H9 (cell line): ENCODE results near the gene RBPJL. TPM values are rescaled to one million over a fixed set of nuclear protein-coding genes. Genes with fewer than 3 reads are reported as not detected.

ENCODE experiments used
- DNase-seq: peaks from one replicate; pipeline ENCODE4 v3.0.0-alpha.2; 2017
- H2AFZ ChIP-seq: one replicate; pipeline ENCODE4 v1.6.1; 2013; ENCODE audit warnings: mild to moderate bottlenecking, low read length, control low read depth, moderate library complexity
- H2AK5ac ChIP-seq: 2 replicates; pipeline ENCODE4 v1.6.1; 2013; ENCODE audit warnings: low read length, control low read depth, mixed read lengths; ENCODE audit not compliant: insufficient read length
- H2BK120ac ChIP-seq: one replicate; pipeline ENCODE4 v1.6.1; 2013; ENCODE audit warnings: low read depth, mild to moderate bottlenecking, low read length, control low read depth, inconsistent platforms; ENCODE audit not compliant: poor library complexity, severe bottlenecking
- H2BK12ac ChIP-seq: 2 replicates; pipeline ENCODE4 v1.6.1; 2013; ENCODE audit warnings: low read length, control low read depth, mixed read lengths, low read depth; ENCODE audit not compliant: insufficient read length
- H2BK15ac ChIP-seq: 2 replicates; pipeline ENCODE4 v1.6.1; 2013; ENCODE audit warnings: low read depth, low read length, control low read depth
- H2BK20ac ChIP-seq: one replicate; pipeline ENCODE4 v1.6.1; 2013; ENCODE audit warnings: low read depth, mild to moderate bottlenecking, low read length, control low read depth, inconsistent platforms; ENCODE audit not compliant: poor library complexity, severe bottlenecking
- H2BK5ac ChIP-seq: 2 replicates; pipeline ENCODE4 v1.6.1; 2013; ENCODE audit warnings: low read length, control low read depth, mixed read lengths; ENCODE audit not compliant: insufficient read length
- H3K14ac ChIP-seq: 2 replicates; pipeline ENCODE4 v1.6.1; 2013; ENCODE audit warnings: low read length, control low read depth; ENCODE audit not compliant: insufficient read depth
- H3K18ac ChIP-seq: 2 replicates; pipeline ENCODE4 v1.6.1; 2013; ENCODE audit warnings: low read depth, mild to moderate bottlenecking, mixed read lengths, low read length, control low read depth; ENCODE audit not compliant: insufficient read length
- H3K23ac ChIP-seq: 2 replicates; pipeline ENCODE4 v1.6.1; 2013; ENCODE audit warnings: low read length, control low read depth, mixed read lengths, low read depth; ENCODE audit not compliant: insufficient read length
- H3K23me2 ChIP-seq: 2 replicates; pipeline ENCODE4 v1.6.1; 2013; ENCODE audit warnings: low read depth, mild to moderate bottlenecking, mixed read lengths, low read length, control low read depth; ENCODE audit not compliant: insufficient read length, poor library complexity, severe bottlenecking
- H3K27ac ChIP-seq: 2 replicates; pipeline ENCODE4 v1.5.1; 2013; ENCODE audit warnings: low read length, control low read depth, mixed read lengths, low read depth; ENCODE audit not compliant: insufficient read length
- H3K27me3 ChIP-seq: 2 replicates; pipeline ENCODE4 v1.6.1; 2013; ENCODE audit warnings: low read length, control low read depth, inconsistent platforms; ENCODE audit not compliant: insufficient read depth
- H3K4ac ChIP-seq: 2 replicates; pipeline ENCODE4 v1.6.1; 2013; ENCODE audit warnings: low read depth, mild to moderate bottlenecking, control low read depth, inconsistent platforms, low read length, moderate library complexity
- H3K4me1 ChIP-seq: 2 replicates; pipeline ENCODE4 v1.6.1; 2013; ENCODE audit warnings: low read length, control low read depth, inconsistent platforms; ENCODE audit not compliant: insufficient read depth
- H3K4me2 ChIP-seq: 2 replicates; pipeline ENCODE4 v1.6.1; 2013; ENCODE audit warnings: low read length, control low read depth, mixed read lengths; ENCODE audit not compliant: insufficient read length, insufficient read depth
- H3K56ac ChIP-seq: 2 replicates; pipeline ENCODE4 v1.6.1; 2013; ENCODE audit warnings: low read depth, mild to moderate bottlenecking, mixed read lengths, low read length, control low read depth; ENCODE audit not compliant: insufficient read length
- H3K79me1 ChIP-seq: 2 replicates; pipeline ENCODE4 v1.6.1; 2013; ENCODE audit warnings: low read depth, mild to moderate bottlenecking, moderate library complexity, low read length, control low read depth, inconsistent platforms; ENCODE audit not compliant: insufficient read depth, poor library complexity, severe bottlenecking
- H3K79me2 ChIP-seq: 2 replicates; pipeline ENCODE4 v1.6.1; 2013; ENCODE audit warnings: low read length, control low read depth, inconsistent platforms; ENCODE audit not compliant: insufficient read depth
- H3K9ac ChIP-seq: 2 replicates; pipeline ENCODE4 v1.6.1; 2013; ENCODE audit warnings: low read length, control low read depth, mixed read lengths; ENCODE audit not compliant: insufficient read length; ENCODE audit errors: extremely low read depth
- H3K9me3 ChIP-seq: one replicate; pipeline ENCODE4 v1.6.1; 2013; ENCODE audit warnings: low read depth, low read length, inconsistent platforms; ENCODE audit not compliant: control insufficient read depth
- H3T11ph ChIP-seq: one replicate; pipeline ENCODE4 v1.6.1; 2013; ENCODE audit warnings: mild to moderate bottlenecking, low read length, control low read depth, inconsistent platforms
- H4K20me1 ChIP-seq: one replicate; pipeline ENCODE4 v1.6.1; 2013; ENCODE audit not compliant: control insufficient read depth, insufficient read length, insufficient read depth
- H4K5ac ChIP-seq: 2 replicates; pipeline ENCODE4 v1.6.1; 2013; ENCODE audit warnings: low read depth, mild to moderate bottlenecking, mixed read lengths, low read length, control low read depth; ENCODE audit not compliant: insufficient read length
- H4K8ac ChIP-seq: replicated peaks from 2 replicates; pipeline ENCODE4 v1.6.1; 2013; ENCODE audit warnings: low read length, control low read depth, mixed read lengths, low read depth; ENCODE audit not compliant: insufficient read length
- H4K91ac ChIP-seq: 2 replicates; pipeline ENCODE4 v1.6.1; 2013; ENCODE audit warnings: low read depth, mild to moderate bottlenecking, moderate library complexity, mixed read lengths, low read length, control low read depth; ENCODE audit not compliant: insufficient read length
- H3K27ac Mint-ChIP-seq, 3 experiments: 2 replicates in 2 of 3; 3 replicates in 1 of 3; pipeline ENCODE4 v1.8.0; 2020 to 2021; ENCODE audit warnings: mixed read lengths in 3 of 3, mild to moderate bottlenecking in 1 of 3, moderate library complexity in 1 of 3
- H3K27me3 Mint-ChIP-seq: 2 replicates; pipeline ENCODE4 v1.8.0; 2021; ENCODE audit warnings: low read depth, mild to moderate bottlenecking, moderate library complexity, mixed read lengths
- H3K36me3 Mint-ChIP-seq, 3 experiments: 2 replicates in 2 of 3; 3 replicates in 1 of 3; pipeline ENCODE4 v1.8.0; 2020 to 2021; ENCODE audit warnings: low read depth in 3 of 3, mixed read lengths in 3 of 3; ENCODE audit not compliant: insufficient read depth in 1 of 3
- H3K4me1 Mint-ChIP-seq, 2 experiments: 2 replicates each; pipeline ENCODE4 v1.8.0; 2020; ENCODE audit warnings: mixed read lengths in 2 of 2
- H3K4me3 Mint-ChIP-seq, 2 experiments: 2 replicates in 1 of 2; 3 replicates in 1 of 2; pipeline ENCODE4 v1.8.0; 2020 to 2021; ENCODE audit warnings: mild to moderate bottlenecking in 2 of 2, mixed read lengths in 2 of 2, moderate library complexity in 1 of 2
- H3K9me3 Mint-ChIP-seq, 2 experiments: 2 replicates in 1 of 2; 3 replicates in 1 of 2; pipeline ENCODE4 v1.8.0; 2020; ENCODE audit warnings: mild to moderate bottlenecking in 2 of 2, mixed read lengths in 2 of 2, moderate library complexity in 1 of 2
- WGBS: extraction: QIAGEN DNeasy Blood & Tissue Kit; methylation state at CpG from one replicate; pipeline ENCODE4 v1.1.7; 2013; ENCODE audit warnings: missing lambda C conversion rate, low lambda C conversion rate, mixed read lengths; ENCODE audit not compliant: insufficient read length; ENCODE audit errors: extremely low coverage; 5-methylcytosine and 5-hydroxymethylcytosine counted together
- total RNA-seq: library from RNA; stranded (reverse); gene quantifications from 2 replicates; pipeline ENCODE4 v1.2.1, GENCODE V29; 2021
- TF ChIP-seq, protein P1 (sequence below): fragments of 200-600 bp; sonication (generic); conservative IDR thresholded peaks from 3 replicates; pipeline ENCODE4 v1.8.0; 2021; ENCODE audit warnings: antibody characterized with exemption, mild to moderate bottlenecking

Gene RBPJL
- total RNA-seq, 1 experiment from 2014 or later = 0.28 TPM

GRCh38 chr20:45299786-45300185 is 6.9 kb upstream of the RBPJL start:
- H3K4me1 Mint-ChIP-seq = peaks cover 5 to 9% of the 10 kb centered on the region in 2 experiments; a peak in 3 of 4 replicates
- no peak overlapping the region for H3K27ac Mint-ChIP-seq
- no peaks in the 10 kb centered on the region for H3K9me3 ChIP-seq
- no peak overlapping the region for H3K14ac ChIP-seq
- H2BK15ac ChIP-seq = no peak overlapping the region
- no peaks in the 10 kb centered on the region for H3K79me1 ChIP-seq
- no peak overlapping the region for H3K18ac ChIP-seq
- H3K36me3 Mint-ChIP-seq = peaks cover 2 to 5% (median 3%) of the 10 kb centered on the region in 3 experiments; a peak in 5 of 7 replicates
- H4K91ac ChIP-seq = no peak overlapping the region
- no peak overlapping the region for H2BK20ac ChIP-seq
- no peaks in the 10 kb centered on the region for H4K20me1 ChIP-seq
- no peak overlapping the region for H3K23ac ChIP-seq
- TF ChIP-seq, protein P1, sequence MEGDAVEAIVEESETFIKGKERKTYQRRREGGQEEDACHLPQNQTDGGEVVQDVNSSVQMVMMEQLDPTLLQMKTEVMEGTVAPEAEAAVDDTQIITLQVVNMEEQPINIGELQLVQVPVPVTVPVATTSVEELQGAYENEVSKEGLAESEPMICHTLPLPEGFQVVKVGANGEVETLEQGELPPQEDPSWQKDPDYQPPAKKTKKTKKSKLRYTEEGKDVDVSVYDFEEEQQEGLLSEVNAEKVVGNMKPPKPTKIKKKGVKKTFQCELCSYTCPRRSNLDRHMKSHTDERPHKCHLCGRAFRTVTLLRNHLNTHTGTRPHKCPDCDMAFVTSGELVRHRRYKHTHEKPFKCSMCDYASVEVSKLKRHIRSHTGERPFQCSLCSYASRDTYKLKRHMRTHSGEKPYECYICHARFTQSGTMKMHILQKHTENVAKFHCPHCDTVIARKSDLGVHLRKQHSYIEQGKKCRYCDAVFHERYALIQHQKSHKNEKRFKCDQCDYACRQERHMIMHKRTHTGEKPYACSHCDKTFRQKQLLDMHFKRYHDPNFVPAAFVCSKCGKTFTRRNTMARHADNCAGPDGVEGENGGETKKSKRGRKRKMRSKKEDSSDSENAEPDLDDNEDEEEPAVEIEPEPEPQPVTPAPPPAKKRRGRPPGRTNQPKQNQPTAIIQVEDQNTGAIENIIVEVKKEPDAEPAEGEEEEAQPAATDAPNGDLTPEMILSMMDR = no peak
- H4K8ac ChIP-seq = no peak overlapping the region
- no peak overlapping the region for H3K9ac ChIP-seq
- H3K4me1 ChIP-seq = no peaks in the 10 kb centered on the region
- H2AFZ ChIP-seq = no peak overlapping the region
- H3K56ac ChIP-seq = no peak overlapping the region
- H3K9me3 Mint-ChIP-seq = peaks cover 12 to 14% of the 10 kb centered on the region in 2 experiments
- no peak overlapping the region for H3T11ph ChIP-seq
- H2BK12ac ChIP-seq = no peak overlapping the region
- H3K4ac ChIP-seq = no peak overlapping the region
- H3K27me3 ChIP-seq = no peaks in the 10 kb centered on the region
- H2BK120ac ChIP-seq = no peak overlapping the region
- no CpG with 5 or more reads among the region's 6 CpGs for WGBS
- no peaks in the 10 kb centered on the region for H3K79me2 ChIP-seq
- no peak overlapping the region for H3K27ac ChIP-seq
- H3K27me3 Mint-ChIP-seq = peaks cover 23% of the 10 kb centered on the region
- H2AK5ac ChIP-seq = no peak overlapping the region
- DNase-seq = no peak
- H3K4me2 ChIP-seq = no peak overlapping the region
- no peak overlapping the region for H4K5ac ChIP-seq
- H3K4me3 Mint-ChIP-seq = no peak overlapping the region
- peaks cover 5% of the 10 kb centered on the region for H3K23me2 ChIP-seq
- no peak overlapping the region for H2BK5ac ChIP-seq
